ENCODE results near the gene LRRC8B.
A peak's percentile ranks its signal among the peaks of the same experiment; 100 is the strongest.
"Not testable (repeated sequence)": the region's sequence is repeated elsewhere in the genome, so short reads cannot be mapped to it uniquely, and the experiment has no call there.

Gene LRRC8B

GRCh38 chr1:89523572-89524368 lies 859 bp upstream of the LRRC8B start:
- H3K4me3 ChIP-seq (ENCODE audit: low read depth, low read length) = peak overlapping the region; percentile 89

DNA sequence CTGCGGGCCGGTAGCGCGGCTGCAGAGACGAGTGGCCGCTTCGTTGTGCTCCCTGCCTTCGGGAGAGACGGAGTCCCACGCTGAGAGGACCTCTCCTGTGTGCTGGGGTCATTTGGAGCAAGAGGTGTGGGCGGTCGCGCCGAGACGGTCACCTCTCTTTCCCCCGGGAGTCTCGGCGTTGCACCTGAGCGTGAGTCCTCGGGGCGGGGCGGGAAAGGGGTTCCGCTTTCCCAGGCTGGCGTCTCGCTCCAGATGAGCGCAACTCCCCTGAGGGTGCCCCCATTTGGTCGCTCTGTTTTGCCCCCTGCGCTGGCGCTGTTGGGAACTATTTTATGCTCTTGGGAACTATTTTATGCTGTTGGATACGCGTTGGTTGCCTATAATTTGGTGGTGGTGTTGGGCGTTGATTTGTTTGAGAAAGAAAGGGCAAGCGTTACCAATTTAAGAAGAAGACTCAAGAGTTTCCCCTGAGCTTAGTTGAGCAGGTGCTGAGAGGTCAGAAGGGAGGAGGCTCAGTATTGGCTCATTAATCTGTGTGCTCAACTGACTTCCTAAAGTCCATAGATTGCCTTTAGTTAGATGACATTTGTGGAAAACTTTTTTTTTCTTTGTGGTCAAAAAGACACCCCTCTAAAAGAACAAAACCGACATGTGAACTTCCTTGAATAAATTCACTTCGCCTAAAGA lies 683 bp downstream of the LRRC8B start:
- peak overlapping the region; percentile 89 for H3K4me3 ChIP-seq (ENCODE audit: low read depth, low read length)

GRCh38 chr1:89527256-89527655 lies 2.6 kb downstream of the LRRC8B start:
- no peak overlapping the region for H3K4me3 ChIP-seq (ENCODE audit: low read depth, low read length)

DNA sequence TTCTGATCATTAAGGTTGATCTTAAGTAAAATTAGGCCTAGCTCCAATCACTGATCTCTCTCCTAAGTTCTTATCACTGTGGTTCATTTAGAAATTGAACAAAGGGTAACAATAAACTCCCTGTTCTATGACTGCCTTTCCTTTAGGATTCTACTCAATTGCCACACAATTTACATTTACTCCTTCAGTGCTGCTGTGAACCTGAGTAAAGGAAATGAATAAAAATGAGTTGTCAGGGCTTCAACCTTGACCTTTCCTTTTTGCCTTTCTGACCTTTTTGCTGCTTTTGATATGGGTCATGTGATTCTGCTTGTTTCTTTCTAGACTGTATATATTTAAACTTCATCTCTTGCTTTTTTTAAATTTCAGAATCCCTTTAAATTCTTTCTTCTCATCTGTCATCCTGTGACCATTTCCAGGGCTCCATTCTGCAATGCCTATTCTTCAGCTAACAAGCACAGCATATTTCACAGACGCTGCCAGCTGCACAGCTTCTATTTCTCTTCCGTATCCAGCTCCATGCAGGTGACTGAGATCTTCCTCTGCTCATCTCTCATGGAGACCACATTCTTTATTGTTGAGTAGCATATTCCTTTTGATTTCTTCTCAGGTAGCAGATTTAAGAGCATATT lies 3.2 kb downstream of the LRRC8B start:
- H3K4me3 ChIP-seq (ENCODE audit: low read depth, low read length) = no peak overlapping the region

DNA sequence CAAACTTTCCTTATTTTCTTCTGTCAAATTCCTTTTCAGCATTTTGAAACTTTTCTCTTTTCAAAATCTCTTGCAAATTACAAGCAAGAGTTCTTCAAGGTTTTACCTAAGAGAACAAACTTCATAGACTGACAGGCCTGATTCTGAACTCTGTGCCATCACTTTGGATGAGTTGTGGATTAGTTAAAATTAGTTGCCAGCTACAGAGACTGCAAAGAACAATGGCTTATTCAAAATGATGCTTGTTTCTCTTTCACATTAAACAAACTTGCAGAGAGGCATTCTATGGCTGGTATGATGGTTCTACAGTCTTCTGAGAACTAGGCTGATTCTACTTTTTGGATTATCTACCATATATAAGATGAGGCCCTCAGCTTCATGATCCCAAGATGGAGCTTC lies 3.8 kb downstream of the LRRC8B start:
- no peak overlapping the region for H3K4me3 ChIP-seq (ENCODE audit: low read depth, low read length)

DNA sequence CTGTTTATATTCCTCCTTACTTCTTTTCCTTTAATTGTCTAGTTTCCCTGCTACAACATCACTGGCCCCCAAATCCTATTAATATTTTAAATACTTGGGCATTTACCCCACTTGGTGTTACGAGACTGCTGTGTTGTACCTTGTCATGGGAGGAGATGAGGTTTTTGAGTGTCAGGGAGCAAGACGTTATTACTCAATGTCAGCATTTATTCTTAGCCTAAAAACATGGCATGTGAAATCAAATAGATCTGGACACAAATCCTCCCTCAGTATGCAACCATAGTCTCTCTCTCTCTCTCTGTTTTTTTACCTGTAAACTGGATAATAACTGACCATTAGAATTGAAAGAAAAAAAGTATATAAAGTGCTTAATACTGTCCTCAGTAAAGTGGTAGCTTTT lies 4.6 kb downstream of the LRRC8B start:
- no peak overlapping the region for H3K4me3 ChIP-seq (ENCODE audit: low read depth, low read length)

GRCh38 chr1:89530444-89531089 lies 5.9 kb downstream of the LRRC8B start:
- no peak overlapping the region for H3K4me3 ChIP-seq (ENCODE audit: low read depth, low read length)

- no peak overlapping the region for H3K4me3 ChIP-seq (ENCODE audit: low read depth, low read length)
These were observed 7.0 kb downstream of the LRRC8B start for GRCh38 chr1:89531480-89532139.

DNA sequence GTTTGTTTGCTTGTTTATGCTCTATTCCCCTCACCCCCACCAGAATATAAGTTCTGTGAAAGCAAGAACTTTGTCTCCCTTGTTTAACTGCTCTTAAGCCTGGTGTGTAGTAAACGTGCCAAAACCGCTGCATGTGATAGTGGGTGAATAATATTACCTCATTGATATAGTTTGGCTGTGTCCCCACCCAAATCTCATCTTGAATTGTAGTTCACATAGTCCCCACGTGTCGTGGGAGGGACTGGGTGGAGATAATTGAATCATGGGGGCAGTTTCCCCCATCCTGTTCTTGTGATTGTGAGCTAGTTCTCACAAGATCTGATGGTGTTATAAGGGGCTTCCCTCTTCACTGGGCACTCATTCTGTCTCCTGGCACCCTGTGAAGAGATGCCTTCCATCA lies 7.6 kb downstream of the LRRC8B start:
- no peak overlapping the region for H3K4me3 ChIP-seq (ENCODE audit: low read depth, low read length)

DNA sequence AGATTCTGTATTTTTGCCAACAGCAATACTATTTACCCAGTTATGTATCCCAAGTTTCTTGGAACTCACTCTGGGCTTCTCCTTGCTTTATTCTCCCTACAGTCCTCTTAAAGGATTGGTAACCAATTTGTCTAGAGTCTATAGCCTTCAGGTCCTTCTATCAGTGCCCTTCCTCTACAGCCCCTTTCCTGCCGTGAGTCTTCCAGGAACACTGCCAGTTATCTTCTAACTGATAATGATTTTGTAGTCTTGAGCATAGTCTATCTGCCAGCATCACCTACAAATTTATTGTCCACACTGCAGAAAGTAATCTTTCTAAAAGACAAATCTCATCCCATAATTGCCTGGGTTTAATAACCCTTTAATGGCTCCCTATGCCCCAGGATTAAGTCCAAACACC lies 8.2 kb downstream of the LRRC8B start:
- H3K4me3 ChIP-seq (ENCODE audit: low read depth, low read length) = no peak overlapping the region

- H3K4me3 ChIP-seq (ENCODE audit: low read depth, low read length) = no peak overlapping the region
These were observed 10.9 kb downstream of the LRRC8B start for GRCh38 chr1:89535537-89535936.

GRCh38 chr1:89536555-89537341 lies 12.1 kb downstream of the LRRC8B start:
- no peak overlapping the region for H3K4me3 ChIP-seq (ENCODE audit: low read depth, low read length)

GRCh38 chr1:89538361-89538760 lies 13.7 kb downstream of the LRRC8B start:
- H3K4me3 ChIP-seq (ENCODE audit: low read depth, low read length) = no peak overlapping the region

DNA sequence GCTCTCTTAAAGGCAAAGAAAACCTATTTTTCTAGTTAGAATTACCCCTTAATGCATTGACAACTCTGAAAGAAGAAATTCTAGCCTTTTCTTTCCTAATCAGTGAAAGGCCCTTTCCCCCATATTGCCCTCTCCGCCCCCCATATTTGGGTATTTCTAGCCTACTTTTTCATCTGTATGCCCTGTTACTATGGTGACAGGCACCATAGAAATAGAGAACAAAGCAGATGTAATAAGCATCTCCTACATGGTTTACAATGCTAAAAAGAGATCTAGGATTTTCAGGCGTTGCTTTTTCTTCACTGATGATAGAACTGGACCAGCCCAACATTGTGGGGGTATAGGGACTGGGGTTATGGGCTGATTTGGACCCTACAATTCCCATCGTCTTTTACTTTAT lies 14.5 kb downstream of the LRRC8B start:
- no peak overlapping the region for H3K4me3 ChIP-seq (ENCODE audit: low read depth, low read length)

GRCh38 chr1:89540406-89540970 lies 15.9 kb downstream of the LRRC8B start:
- H3K4me3 ChIP-seq (ENCODE audit: low read depth, low read length) = no peak overlapping the region

DNA sequence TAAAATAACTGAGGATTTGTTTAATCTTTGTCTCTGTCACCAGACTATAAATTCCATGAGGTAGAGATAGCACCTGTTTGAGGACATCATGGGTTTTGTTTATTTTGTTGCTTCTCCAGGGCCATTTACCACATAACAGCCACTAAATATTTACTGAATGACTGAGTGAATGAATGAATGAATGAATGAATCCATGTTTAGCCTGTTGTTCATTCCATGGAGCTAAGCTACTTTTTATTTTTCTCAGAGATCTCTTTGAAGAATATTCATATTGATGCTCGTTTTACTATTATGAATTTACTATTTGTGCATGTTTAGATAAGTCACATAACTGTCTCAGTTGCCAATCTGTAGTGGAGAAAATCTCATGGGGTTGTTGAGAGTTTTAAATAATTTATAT lies 17.7 kb downstream of the LRRC8B start:
- no peak overlapping the region for H3K4me3 ChIP-seq (ENCODE audit: low read depth, low read length)

DNA sequence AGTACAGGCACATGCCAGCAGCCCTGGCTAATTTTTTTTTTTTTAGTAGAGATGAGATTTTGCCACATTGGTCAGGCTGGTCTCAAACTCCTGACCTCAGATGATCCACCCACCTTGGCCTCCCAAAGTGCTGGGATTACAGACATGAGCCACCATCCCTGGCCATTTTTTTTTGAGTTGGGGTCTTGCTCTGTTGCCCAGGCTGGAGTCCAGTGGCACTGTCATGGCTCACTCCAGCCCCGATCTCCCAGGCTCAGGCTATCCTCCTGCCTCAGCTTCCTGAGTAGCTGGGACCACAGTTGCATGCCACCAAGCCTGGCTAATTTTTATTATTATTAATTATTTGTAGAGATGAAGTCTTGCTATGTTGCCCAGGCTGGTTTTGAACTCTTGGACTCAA lies 19.0 kb downstream of the LRRC8B start:
- H3K4me3 ChIP-seq (ENCODE audit: low read depth, low read length) = not testable (repeated sequence)

DNA sequence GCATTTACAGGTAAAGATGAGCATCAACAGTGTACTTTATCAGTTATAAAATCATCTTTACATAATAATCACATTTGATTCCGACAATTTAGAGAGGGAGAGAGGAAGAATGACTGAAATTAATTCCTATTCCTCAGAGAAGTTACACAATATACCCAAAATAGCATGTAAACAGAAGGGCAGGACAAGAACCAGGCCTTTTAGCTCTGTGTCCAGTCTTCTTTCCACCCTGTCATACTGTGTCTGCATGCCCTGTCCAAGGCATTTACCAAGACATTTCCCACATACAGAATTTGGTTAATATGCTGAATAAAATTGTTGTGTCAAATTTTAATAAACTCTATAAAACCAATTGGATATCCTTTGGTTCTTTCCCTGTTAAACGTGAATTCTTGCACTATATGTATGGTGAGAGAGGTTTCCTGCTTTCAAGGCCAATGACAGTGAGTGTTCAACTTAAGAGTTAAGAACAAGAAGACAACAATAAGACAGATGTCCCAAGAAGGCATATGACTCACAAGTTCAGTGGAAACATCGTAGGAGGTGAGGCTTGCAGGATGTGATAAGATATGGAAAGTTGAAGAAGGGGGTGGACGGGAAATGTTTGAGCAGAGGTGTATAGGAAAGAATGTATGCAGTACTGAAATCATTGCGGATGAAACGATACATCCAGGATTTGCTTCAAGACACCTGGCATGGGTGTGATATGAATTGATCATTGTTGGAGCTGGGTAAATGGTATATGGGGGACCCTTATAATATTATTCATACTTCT lies 20.8 kb downstream of the LRRC8B start:
- no peak overlapping the region for H3K4me3 ChIP-seq (ENCODE audit: low read depth, low read length)

Data from iPS-11a (cell line).